GM18951 (cell line): Measurements from ENCODE around the gene TKFC.

Experiments used
- POLR2A ChIP-seq: IDR thresholded peaks from 4 replicates; pipeline ENCODE4 v1.6.1; 2011; ENCODE audit warnings: mild to moderate bottlenecking; ENCODE audit not compliant: insufficient read length, insufficient read depth; ENCODE audit errors: extremely low read depth
- in situ Hi-C: fragments of 300-500 bp; cut with MboI; formaldehyde crosslinking; loops from one replicate; pipeline ENCODE4 v1.12.0; 2022; ENCODE audit warnings: low sequenced_read_pairs, mixed read lengths, inconsistent platforms; ENCODE audit not compliant: unreplicated experiment

The TKFC gene

DNA sequence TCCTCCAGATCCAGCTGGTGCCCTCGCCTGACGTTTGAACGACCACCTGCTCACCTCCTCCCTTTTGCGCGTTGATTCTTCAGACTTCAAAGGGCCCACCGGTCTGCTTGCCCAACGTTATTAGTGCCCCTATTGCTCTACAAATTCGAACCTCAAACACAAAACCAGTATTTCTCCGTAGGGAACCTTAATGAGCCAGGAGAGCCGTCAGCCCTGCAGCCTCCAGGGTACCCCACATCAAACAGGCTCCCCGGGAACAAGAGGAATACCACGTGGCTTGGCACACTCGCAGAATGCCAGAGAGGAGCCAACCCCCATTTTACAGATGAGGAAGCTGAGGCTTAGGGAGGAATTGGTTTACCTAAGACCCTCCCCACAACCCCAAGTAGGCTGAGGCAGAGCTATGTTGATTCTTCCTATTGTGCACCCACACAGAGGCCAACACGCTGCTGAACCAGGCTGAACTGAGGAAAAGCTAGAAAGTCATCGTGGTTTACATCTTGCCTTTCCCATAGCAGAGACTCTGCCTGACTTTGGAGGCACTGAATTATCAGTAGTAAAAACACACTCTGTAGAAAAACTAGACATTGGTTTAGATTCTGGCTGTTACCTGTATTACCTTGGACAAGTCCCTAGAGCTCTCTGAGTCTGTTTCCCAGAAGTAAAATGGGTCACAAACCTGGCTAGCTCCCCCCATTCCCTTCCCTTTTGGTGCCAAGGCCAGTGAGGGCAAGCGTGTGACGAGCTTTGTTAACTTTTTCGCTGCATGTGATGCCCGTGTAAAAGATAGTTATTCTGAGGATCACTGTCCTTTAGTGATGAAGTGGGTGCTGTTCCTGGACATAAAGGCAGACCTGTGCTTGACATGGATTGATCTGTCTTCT, 764 bp downstream of the TKFC start:
- in situ Hi-C loops, result no loop called here
- no peak for TF ChIP-seq POLR2A

DNA sequence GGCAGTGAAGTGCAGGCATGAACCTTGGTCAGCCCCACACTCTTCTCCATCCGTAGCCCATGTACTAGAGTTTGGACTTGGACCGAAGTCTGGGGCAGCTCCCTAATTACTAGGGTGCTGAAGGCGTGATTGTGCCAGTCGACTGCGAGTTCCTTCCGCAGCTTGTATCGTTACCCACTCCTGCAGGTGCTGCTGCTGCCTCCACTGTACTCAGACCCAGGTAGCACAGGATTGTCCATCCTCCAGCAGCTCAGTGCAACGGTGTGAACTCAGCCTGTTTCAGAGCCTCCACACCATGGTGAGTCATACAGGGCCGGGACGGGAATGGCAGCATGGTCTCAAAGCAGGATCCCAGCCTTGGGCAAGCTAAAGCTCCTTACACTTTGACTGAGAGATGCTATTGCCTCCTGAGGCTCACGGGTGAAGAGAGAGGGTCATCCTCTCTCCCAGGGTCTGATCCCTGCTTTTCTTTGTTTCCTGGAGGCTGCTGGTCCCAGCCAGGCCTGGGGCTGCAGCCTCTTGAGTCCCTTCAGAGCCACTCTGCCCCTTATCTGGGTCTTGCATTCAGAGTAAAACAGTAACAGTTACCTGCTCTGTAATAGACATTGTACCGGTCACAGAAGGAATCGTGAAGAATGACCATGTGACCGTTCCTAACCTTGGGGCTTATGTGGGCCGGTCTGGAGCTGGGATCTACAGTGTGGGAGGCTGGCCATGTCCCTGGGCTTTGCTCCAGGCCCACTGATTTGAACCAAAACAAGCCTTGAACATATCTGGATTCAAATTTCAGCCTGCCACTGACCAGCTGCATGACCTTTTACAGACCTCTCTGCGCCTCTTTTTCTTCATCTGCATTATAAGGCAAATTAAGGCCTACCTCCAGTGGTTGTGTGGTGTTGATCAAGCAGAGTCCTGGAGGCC, 1.7 kb downstream of the TKFC start:
- in situ Hi-C loops, result loop anchor here (5.0 kb wide), 1 partner anchor 48 kb away; no protein-coding TSS in a partner anchor
- no peak for TF ChIP-seq POLR2A

DNA sequence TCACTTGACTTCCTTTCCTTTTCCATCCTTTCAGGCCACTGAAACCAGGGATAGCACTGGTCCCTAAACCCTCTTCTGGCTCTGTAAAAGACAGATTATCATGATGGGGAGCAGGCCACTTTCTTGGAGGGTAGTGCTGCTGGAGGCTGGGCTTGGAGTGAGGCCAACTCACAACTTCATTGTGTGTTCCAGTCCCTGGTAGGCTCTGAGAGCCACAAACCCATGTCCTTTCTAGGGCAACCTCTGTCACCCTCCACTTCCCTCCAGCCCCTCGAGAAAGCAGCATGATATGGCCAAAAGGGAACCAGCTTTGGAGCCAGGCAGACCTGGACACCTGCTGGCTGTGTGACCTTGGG, 2.3 kb downstream of the TKFC start:
- in situ Hi-C loops, result loop anchor here (5.0 kb wide), 1 partner anchor 47 kb away; no protein-coding TSS in a partner anchor

DNA sequence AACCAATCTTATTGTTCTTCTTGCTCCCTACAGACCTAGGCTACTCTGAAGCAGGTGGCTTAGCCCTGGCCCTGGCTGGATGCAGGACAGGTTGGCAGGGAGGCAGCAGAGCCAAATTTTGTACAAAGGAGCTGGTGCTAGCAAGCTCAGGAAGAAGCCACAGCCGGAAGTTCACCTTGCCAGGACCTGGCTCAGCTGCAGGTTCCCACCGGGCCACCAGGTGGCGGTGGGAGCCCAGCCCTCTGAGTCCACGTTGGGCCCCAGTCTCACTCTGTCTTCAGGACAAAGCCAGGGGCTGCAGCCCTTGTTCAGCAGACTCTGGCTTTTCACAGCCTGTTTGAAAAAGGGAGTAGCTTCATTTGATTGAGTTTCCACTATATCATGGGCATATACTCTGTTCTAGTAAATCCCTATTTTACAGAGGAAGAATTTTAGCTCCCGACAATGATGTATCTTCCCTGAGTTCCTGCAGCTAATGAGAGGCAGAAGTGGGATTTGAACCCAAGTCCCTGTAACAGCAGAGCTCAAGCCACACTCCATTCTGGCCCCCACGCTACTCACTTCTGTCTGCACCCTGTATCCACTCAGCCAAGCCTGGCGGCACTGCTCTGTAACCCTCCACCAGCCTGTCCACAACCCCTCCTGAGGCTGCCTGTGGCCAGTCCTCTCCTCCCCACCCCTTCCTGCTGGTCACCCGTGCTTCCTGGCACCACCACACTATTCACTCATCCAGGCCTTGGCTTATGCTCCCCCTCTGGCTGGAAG, 3.3 kb downstream of the TKFC start:
- in situ Hi-C loops, result loop anchor here (5.0 kb wide), 1 partner anchor 46 kb away; no protein-coding TSS in a partner anchor
- TF ChIP-seq POLR2A, result no peak

More for the DNA sequence above, 2.3 kb downstream of the TKFC start:
- TF ChIP-seq POLR2A, result no peak

DNA sequence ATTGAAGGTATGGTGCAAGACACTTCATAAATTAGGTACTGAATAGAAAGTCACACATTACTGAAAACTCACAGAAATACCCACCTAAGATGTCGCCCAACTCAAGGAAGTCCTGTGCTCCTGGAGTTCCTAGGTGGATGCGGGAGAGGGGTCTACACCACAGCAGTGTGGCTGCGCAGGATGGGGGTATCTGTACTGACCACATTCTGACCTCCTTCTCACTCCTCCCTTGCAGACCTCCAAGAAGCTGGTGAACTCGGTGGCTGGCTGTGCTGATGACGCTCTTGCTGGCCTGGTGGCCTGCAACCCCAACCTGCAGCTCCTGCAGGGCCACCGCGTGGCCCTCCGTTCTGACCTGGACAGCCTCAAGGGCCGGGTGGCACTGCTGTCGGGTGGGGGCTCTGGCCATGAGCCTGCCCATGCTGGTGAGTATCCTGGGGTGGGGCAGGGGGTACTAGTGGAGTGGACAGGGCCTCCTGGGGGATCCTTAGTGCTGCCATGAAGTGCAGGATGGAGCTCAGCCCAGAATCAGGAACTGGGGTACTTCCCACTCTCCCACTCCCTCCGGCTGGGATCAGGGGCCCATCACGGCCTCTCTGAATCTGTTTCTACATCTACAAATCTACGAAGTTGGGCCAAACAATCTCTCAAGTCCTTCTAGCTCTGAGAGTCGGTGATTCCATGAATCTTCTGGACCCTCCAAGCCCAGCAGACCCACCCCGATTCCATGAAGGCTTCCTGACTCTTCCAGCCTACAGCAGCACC, 4.9 kb downstream of the TKFC start:
- no peak for TF ChIP-seq POLR2A
- in situ Hi-C loops, result loop anchor here (5.0 kb wide), 1 partner anchor 44 kb away; no protein-coding TSS in a partner anchor

DNA sequence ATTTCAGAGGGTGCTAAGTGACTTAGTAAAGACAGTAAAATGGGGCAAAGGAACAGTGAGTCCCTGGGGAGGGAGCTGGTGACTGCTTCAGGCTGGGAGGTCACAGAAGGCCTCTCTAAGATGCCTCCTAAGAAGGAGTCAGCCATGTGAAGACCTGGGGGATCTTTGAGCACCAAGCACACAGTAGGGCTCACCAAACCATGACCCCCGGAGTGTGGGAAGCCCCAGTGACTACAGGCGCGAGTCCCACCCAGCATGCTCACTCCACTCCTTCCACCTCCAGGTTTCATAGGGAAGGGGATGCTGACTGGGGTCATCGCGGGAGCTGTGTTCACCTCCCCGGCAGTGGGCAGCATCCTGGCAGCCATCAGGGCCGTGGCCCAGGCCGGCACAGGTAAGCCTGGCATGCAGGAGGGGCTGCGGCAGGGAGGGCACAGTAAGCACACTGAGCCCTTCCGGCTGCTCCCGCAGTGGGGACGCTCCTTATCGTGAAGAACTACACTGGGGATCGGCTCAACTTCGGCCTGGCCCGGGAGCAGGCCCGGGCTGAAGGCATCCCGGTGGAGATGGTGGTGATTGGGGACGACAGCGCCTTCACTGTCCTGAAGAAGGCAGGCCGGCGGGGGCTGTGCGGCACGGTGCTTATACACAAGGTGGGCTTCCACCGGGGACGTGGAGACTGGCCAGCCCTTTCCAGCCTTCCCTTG, 5.9 kb downstream of the TKFC start:
- in situ Hi-C loops, result loop anchor here (5.0 kb wide), 1 partner anchor 43 kb away; no protein-coding TSS in a partner anchor
- TF ChIP-seq POLR2A, result no peak

DNA sequence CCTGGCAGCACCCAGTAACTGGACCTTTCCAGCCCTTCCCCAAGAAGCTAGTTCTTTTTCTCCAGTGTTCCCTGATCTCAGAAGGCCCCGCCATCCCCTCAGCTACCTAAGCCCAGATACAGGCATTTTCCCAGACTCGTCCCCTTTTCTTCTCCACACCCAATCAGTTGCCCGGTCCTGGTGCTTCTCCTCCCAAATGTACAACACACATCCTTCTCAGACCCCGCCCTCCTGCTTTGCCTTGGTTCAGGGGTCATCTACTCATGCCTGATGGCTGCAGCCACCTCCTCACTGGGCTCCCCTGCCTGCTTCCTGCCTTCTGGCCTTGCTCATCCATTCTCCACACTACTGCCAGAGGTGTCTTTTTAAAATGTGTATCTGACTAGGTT, 6.5 kb downstream of the TKFC start:
- no peak for TF ChIP-seq POLR2A
- in situ Hi-C loops, result loop anchor here (5.0 kb wide), 1 partner anchor 43 kb away; no protein-coding TSS in a partner anchor

DNA sequence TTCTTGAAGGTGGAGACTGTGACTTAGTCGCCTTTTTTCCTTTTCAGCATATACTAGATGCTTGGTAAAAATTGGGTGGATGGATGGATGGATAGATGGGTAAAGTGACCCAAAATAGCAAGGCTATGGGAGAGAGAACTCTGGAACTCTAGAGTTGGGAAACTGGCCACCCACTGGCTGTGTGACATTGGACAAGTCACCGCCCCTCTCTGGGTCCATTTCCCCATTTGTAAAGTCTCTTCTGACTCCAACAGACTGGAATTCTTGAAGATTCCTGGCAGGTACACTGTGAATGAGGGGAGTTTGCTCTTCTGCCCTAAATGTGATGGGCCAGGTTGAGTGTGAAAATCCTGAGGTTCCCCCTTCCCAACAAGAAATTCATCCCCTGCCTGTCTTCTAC, 8.0 kb downstream of the TKFC start:
- in situ Hi-C loops, result no loop called here
- TF ChIP-seq POLR2A, result no peak

DNA sequence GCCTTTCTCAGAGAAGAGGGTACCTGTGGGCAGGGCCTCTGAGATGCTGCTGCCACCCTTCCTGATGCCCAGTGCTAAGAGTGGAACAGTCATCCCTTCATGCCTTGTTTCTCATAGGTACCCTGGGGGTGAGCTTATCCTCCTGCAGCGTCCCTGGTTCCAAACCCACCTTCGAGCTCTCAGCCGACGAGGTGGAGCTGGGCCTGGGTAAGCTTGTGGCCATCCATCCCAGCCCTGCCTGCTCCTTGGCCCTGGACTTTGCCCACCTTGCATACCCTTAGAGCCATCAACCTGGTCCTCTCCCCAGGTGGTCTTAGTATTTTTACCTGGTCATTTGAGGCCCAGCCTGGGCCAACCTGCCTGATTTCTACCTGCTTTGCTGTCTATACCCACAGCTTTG, 8.7 kb downstream of the TKFC start:
- no peak for TF ChIP-seq POLR2A
- in situ Hi-C loops, result no loop called here

DNA sequence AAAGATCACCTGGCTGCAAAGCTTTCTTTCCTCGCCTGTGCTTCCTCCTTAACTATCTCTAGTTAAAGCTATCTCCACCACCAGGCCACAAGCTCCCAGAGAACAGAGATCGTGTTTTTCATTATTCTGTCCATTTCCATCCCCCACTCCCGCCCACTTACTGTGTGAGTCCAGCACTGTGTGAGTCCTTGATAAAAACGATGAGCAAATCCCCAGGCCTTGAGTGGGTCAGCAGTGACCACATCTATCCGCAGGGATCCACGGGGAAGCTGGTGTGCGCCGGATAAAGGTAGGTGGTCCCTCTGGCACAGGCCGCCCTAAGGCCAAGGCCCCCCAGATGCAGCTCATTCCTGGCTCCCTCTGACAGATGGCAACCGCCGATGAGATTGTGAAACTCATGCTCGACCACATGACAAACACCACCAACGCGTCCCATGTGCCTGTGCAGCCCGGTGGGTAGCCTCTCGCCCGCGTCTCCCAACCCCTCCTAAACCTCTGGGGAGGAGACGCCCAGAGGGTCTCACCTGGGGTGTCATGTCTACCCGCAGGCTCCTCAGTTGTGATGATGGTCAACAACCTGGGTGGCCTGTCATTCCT, 9.3 kb downstream of the TKFC start:
- in situ Hi-C loops, result no loop called here
- no peak for TF ChIP-seq POLR2A

DNA sequence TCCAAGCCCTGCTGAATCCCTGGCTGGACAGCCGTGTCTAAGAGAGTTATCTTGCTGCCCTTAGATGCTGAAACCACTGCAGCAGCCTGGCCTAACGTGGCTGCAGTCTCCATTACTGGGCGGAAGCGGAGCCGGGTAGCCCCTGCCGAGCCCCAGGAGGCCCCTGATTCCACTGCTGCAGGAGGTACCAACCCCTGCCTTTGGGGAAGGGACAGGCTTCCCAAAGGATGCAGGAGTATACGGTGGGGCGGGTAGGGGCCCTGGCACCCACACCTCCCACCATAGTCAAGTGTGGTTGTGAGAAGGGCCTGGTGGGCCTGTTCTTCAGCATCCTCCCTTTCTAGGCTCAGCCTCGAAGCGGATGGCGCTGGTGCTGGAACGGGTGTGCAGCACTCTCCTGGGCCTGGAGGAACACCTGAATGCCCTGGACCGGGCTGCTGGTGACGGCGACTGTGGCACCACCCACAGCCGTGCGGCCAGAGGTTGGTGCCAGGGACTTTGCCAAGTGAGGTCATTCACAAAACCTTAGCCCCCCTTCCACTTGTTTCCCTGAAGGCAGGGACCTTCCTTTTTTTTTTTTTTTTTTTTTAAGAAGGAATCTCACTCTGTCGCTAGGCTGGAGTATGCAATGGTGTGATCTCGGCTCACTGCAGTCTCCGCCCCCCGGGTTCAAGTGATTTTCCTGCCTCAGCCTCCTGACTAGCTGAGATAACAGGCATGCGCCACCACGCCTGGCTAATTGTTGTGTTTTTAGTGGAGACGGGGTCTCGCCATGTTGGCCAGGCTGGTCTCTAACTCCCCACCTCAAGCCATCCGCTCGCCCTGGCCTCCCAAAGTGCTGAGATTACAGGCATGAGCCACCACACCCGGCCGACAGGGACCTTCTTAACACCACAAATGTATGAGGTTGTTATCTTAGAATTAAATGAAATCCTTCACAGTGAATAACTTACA, 11.0 kb downstream of the TKFC start:
- in situ Hi-C loops, result no loop called here
- TF ChIP-seq POLR2A, result no peak
